NCI-H2196 treated with DMSO at 0.1 percent for 48 hours (cell line): ENCODE measurements around the gene CHRM3.

Experiments used
- DNase-seq: peaks from one replicate; lab custom pipeline; 2025; ENCODE audit not compliant: unreplicated experiment; lab: John Stamatoyannopoulos, UW

Gene CHRM3

GRCh38 chr1:239394107-239394506 is 7.7 kb downstream of the CHRM3 start:
- no peak for DNase-seq

- no peak for DNase-seq
These were observed 27.5 kb downstream of the CHRM3 start for GRCh38 chr1:239413916-239414315.

GRCh38 chr1:239417221-239417620 is 30.9 kb downstream of the CHRM3 start:
- DNase-seq: no peak

- no peak for DNase-seq
These were observed 31.7 kb downstream of the CHRM3 start for GRCh38 chr1:239417986-239418640.

GRCh38 chr1:239418681-239419080 is 32.3 kb downstream of the CHRM3 start:
- DNase-seq: no peak

DNA sequence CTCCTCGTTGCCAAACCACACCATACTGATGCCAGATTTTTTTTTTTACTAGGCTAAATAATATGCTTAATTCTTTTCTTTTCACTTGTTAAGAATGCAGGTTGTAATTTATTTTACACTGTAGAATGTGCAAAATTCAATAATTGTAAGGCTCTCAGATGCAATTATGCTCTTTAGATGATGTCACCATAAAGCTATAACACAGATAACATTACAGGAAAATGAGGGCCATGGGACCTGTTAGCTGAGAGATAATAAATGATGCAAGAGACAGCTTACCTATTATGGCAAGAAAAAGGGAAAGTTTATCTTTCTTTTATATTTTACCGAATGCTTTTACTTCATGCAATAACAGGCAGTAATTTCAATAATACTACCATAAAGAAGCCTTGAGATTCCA is 35.4 kb downstream of the CHRM3 start:
- DNase-seq: no peak

DNA sequence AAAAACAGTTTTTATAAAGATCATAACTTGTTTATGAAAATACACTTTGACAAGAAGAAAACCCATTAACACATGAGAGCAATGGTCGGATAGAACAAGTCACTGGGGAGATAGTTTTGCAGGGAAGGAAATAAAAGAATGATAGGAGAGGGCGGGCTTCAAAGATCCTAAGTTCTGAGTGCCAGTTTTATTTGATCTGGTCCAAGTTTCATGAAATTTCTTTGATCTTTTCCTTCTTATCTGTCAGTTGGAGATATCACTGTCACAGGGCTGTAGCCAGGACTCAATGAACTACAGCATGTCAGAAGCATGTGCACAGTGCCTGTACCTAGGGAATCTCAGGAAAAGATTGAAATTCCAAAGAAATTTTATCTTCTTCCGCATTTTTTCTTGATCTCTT is 36.5 kb downstream of the CHRM3 start:
- no peak for DNase-seq

- no peak for DNase-seq
These were observed 40.6 kb downstream of the CHRM3 start for GRCh38 chr1:239426821-239427475.

DNA sequence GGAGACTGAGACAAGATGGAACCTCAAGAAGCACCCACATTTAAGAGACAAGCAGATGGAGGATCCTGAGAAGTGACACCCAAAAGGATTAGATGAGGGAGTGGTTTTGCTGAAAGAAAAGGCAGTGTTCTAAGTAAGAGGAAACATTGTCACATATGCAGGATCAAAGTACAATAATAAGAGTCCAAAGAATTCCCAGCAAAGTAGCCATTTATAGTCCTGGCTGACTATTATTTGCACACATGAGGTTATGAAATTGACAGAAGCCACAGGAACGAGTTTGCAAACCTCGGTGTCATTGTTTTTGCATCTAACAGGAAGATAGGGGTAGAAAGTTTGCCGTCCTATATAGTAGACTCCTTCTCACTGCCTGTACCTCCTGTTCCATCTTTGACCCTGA is 41.3 kb downstream of the CHRM3 start:
- no peak for DNase-seq

- DNase-seq: no peak
These were observed 41.8 kb downstream of the CHRM3 start for GRCh38 chr1:239428120-239428710.

GRCh38 chr1:239429163-239429562 is 42.8 kb downstream of the CHRM3 start:
- DNase-seq: no peak

- DNase-seq: no peak
These were observed 45.9 kb downstream of the CHRM3 start for GRCh38 chr1:239432255-239432654.

GRCh38 chr1:239434181-239434580 is 47.8 kb downstream of the CHRM3 start:
- no peak for DNase-seq
